H9 (cell line): ENCODE measurements around the gene GPR62. TPM values are rescaled to one million over a fixed set of nuclear protein-coding genes. Genes with fewer than 3 reads are reported as not detected.

Experiments
- DNase-seq: peaks from one replicate; pipeline ENCODE4 v3.0.0-alpha.2; 2017
- H2AFZ ChIP-seq: one replicate; pipeline ENCODE4 v1.6.1; 2013; ENCODE audit warnings: mild to moderate bottlenecking, low read length, control low read depth, moderate library complexity
- H2AK5ac ChIP-seq: 2 replicates; pipeline ENCODE4 v1.6.1; 2013; ENCODE audit warnings: low read length, control low read depth, mixed read lengths; ENCODE audit not compliant: insufficient read length
- H2BK120ac ChIP-seq: one replicate; pipeline ENCODE4 v1.6.1; 2013; ENCODE audit warnings: low read depth, mild to moderate bottlenecking, low read length, control low read depth, inconsistent platforms; ENCODE audit not compliant: poor library complexity, severe bottlenecking
- H2BK12ac ChIP-seq: 2 replicates; pipeline ENCODE4 v1.6.1; 2013; ENCODE audit warnings: low read length, control low read depth, mixed read lengths, low read depth; ENCODE audit not compliant: insufficient read length
- H2BK15ac ChIP-seq: 2 replicates; pipeline ENCODE4 v1.6.1; 2013; ENCODE audit warnings: low read depth, low read length, control low read depth
- H2BK20ac ChIP-seq: one replicate; pipeline ENCODE4 v1.6.1; 2013; ENCODE audit warnings: low read depth, mild to moderate bottlenecking, low read length, control low read depth, inconsistent platforms; ENCODE audit not compliant: poor library complexity, severe bottlenecking
- H2BK5ac ChIP-seq: 2 replicates; pipeline ENCODE4 v1.6.1; 2013; ENCODE audit warnings: low read length, control low read depth, mixed read lengths; ENCODE audit not compliant: insufficient read length
- H3K14ac ChIP-seq: 2 replicates; pipeline ENCODE4 v1.6.1; 2013; ENCODE audit warnings: low read length, control low read depth; ENCODE audit not compliant: insufficient read depth
- H3K18ac ChIP-seq: 2 replicates; pipeline ENCODE4 v1.6.1; 2013; ENCODE audit warnings: low read depth, mild to moderate bottlenecking, mixed read lengths, low read length, control low read depth; ENCODE audit not compliant: insufficient read length
- H3K23ac ChIP-seq: 2 replicates; pipeline ENCODE4 v1.6.1; 2013; ENCODE audit warnings: low read length, control low read depth, mixed read lengths, low read depth; ENCODE audit not compliant: insufficient read length
- H3K23me2 ChIP-seq: 2 replicates; pipeline ENCODE4 v1.6.1; 2013; ENCODE audit warnings: low read depth, mild to moderate bottlenecking, mixed read lengths, low read length, control low read depth; ENCODE audit not compliant: insufficient read length, poor library complexity, severe bottlenecking
- H3K27ac ChIP-seq: 2 replicates; pipeline ENCODE4 v1.5.1; 2013; ENCODE audit warnings: low read length, control low read depth, mixed read lengths, low read depth; ENCODE audit not compliant: insufficient read length
- H3K27me3 ChIP-seq: 2 replicates; pipeline ENCODE4 v1.6.1; 2013; ENCODE audit warnings: low read length, control low read depth, inconsistent platforms; ENCODE audit not compliant: insufficient read depth
- H3K4ac ChIP-seq: 2 replicates; pipeline ENCODE4 v1.6.1; 2013; ENCODE audit warnings: low read depth, mild to moderate bottlenecking, control low read depth, inconsistent platforms, low read length, moderate library complexity
- H3K4me1 ChIP-seq: 2 replicates; pipeline ENCODE4 v1.6.1; 2013; ENCODE audit warnings: low read length, control low read depth, inconsistent platforms; ENCODE audit not compliant: insufficient read depth
- H3K4me2 ChIP-seq: 2 replicates; pipeline ENCODE4 v1.6.1; 2013; ENCODE audit warnings: low read length, control low read depth, mixed read lengths; ENCODE audit not compliant: insufficient read length, insufficient read depth
- H3K56ac ChIP-seq: 2 replicates; pipeline ENCODE4 v1.6.1; 2013; ENCODE audit warnings: low read depth, mild to moderate bottlenecking, mixed read lengths, low read length, control low read depth; ENCODE audit not compliant: insufficient read length
- H3K79me1 ChIP-seq: 2 replicates; pipeline ENCODE4 v1.6.1; 2013; ENCODE audit warnings: low read depth, mild to moderate bottlenecking, moderate library complexity, low read length, control low read depth, inconsistent platforms; ENCODE audit not compliant: insufficient read depth, poor library complexity, severe bottlenecking
- H3K79me2 ChIP-seq: 2 replicates; pipeline ENCODE4 v1.6.1; 2013; ENCODE audit warnings: low read length, control low read depth, inconsistent platforms; ENCODE audit not compliant: insufficient read depth
- H3K9ac ChIP-seq: 2 replicates; pipeline ENCODE4 v1.6.1; 2013; ENCODE audit warnings: low read length, control low read depth, mixed read lengths; ENCODE audit not compliant: insufficient read length; ENCODE audit errors: extremely low read depth
- H3K9me3 ChIP-seq: one replicate; pipeline ENCODE4 v1.6.1; 2013; ENCODE audit warnings: low read depth, low read length, inconsistent platforms; ENCODE audit not compliant: control insufficient read depth
- H3T11ph ChIP-seq: one replicate; pipeline ENCODE4 v1.6.1; 2013; ENCODE audit warnings: mild to moderate bottlenecking, low read length, control low read depth, inconsistent platforms
- H4K20me1 ChIP-seq: one replicate; pipeline ENCODE4 v1.6.1; 2013; ENCODE audit not compliant: control insufficient read depth, insufficient read length, insufficient read depth
- H4K5ac ChIP-seq: 2 replicates; pipeline ENCODE4 v1.6.1; 2013; ENCODE audit warnings: low read depth, mild to moderate bottlenecking, mixed read lengths, low read length, control low read depth; ENCODE audit not compliant: insufficient read length
- H4K8ac ChIP-seq: replicated peaks from 2 replicates; pipeline ENCODE4 v1.6.1; 2013; ENCODE audit warnings: low read length, control low read depth, mixed read lengths, low read depth; ENCODE audit not compliant: insufficient read length
- H4K91ac ChIP-seq: 2 replicates; pipeline ENCODE4 v1.6.1; 2013; ENCODE audit warnings: low read depth, mild to moderate bottlenecking, moderate library complexity, mixed read lengths, low read length, control low read depth; ENCODE audit not compliant: insufficient read length
- H3K27ac Mint-ChIP-seq, 3 experiments: 2 replicates in 2 of 3; 3 replicates in 1 of 3; pipeline ENCODE4 v1.8.0; 2020 to 2021; ENCODE audit warnings: mixed read lengths in 3 of 3, mild to moderate bottlenecking in 1 of 3, moderate library complexity in 1 of 3
- H3K27me3 Mint-ChIP-seq: 2 replicates; pipeline ENCODE4 v1.8.0; 2021; ENCODE audit warnings: low read depth, mild to moderate bottlenecking, moderate library complexity, mixed read lengths
- H3K36me3 Mint-ChIP-seq, 3 experiments: 2 replicates in 2 of 3; 3 replicates in 1 of 3; pipeline ENCODE4 v1.8.0; 2020 to 2021; ENCODE audit warnings: low read depth in 3 of 3, mixed read lengths in 3 of 3; ENCODE audit not compliant: insufficient read depth in 1 of 3
- H3K4me1 Mint-ChIP-seq, 2 experiments: 2 replicates each; pipeline ENCODE4 v1.8.0; 2020; ENCODE audit warnings: mixed read lengths in 2 of 2
- H3K4me3 Mint-ChIP-seq, 2 experiments: 2 replicates in 1 of 2; 3 replicates in 1 of 2; pipeline ENCODE4 v1.8.0; 2020 to 2021; ENCODE audit warnings: mild to moderate bottlenecking in 2 of 2, mixed read lengths in 2 of 2, moderate library complexity in 1 of 2
- H3K9me3 Mint-ChIP-seq, 2 experiments: 2 replicates in 1 of 2; 3 replicates in 1 of 2; pipeline ENCODE4 v1.8.0; 2020; ENCODE audit warnings: mild to moderate bottlenecking in 2 of 2, mixed read lengths in 2 of 2, moderate library complexity in 1 of 2
- WGBS: extraction: QIAGEN DNeasy Blood & Tissue Kit; methylation state at CpG from one replicate; pipeline ENCODE4 v1.1.7; 2013; ENCODE audit warnings: missing lambda C conversion rate, low lambda C conversion rate, mixed read lengths; ENCODE audit not compliant: insufficient read length; ENCODE audit errors: extremely low coverage; 5-methylcytosine and 5-hydroxymethylcytosine counted together
- total RNA-seq: library from RNA; stranded (reverse); gene quantifications from 2 replicates; pipeline ENCODE4 v1.2.1, GENCODE V29; 2021
- TF ChIP-seq, protein P1 (sequence below): fragments of 200-600 bp; sonication (generic); conservative IDR thresholded peaks from 3 replicates; pipeline ENCODE4 v1.8.0; 2021; ENCODE audit warnings: antibody characterized with exemption, mild to moderate bottlenecking

GPR62 gene
- total RNA-seq, 1 experiment from 2014 or later: 0.13 TPM

DNA sequence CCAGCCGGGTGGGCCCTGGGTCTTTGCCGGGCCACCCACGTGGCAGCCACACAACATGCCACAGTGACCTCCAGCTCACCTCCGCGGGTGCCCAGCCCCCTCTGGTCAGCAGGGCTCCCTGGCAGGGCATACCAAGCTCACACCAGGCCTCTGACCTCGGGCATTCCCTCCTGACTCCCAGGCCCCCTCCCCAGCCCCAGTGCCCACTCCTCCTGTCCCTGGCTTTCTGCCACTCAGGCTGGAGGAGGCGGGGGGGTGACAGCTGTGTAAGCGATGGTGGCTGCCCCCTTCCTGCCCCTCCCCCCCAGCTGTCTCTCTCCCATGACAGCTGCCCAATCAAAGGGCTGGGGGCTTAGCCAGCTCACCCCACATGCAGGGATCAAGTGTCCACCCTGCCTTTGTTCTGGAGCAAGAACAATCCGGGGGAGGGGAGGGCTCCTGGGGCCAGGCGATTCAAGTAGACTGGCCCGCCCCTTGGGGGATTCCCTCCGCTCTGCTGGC lies 8.8 kb downstream of the GPR62 start:
- no peak overlapping the region for H3T11ph ChIP-seq
- H3K14ac ChIP-seq: no peak overlapping the region
- no peak overlapping the region for H3K27ac ChIP-seq
- no peaks in the 10 kb centered on the region for H4K20me1 ChIP-seq
- no peak overlapping the region for H2BK20ac ChIP-seq
- H3K9me3 ChIP-seq: no peaks in the 10 kb centered on the region
- H2BK12ac ChIP-seq: no peak overlapping the region
- peaks cover 0 to 5% (median 0%) of the 10 kb centered on the region in 3 experiments; a peak in 3 of 7 replicates for H3K36me3 Mint-ChIP-seq
- WGBS: no CpG with 5 or more reads among the region's 12 CpGs
- no peak for DNase-seq
- H2BK120ac ChIP-seq: no peak overlapping the region
- no peaks in the 10 kb centered on the region for H3K79me2 ChIP-seq
- no peaks in the 10 kb centered on the region for H3K27me3 ChIP-seq
- no peak overlapping the region for H2AK5ac ChIP-seq
- H4K5ac ChIP-seq: no peak overlapping the region
- no peak overlapping the region for H3K18ac ChIP-seq
- no peaks in the 10 kb centered on the region for H3K79me1 ChIP-seq
- no peak overlapping the region for H3K4ac ChIP-seq
- H3K27ac Mint-ChIP-seq: no peak overlapping the region
- no peak overlapping the region for H4K8ac ChIP-seq
- TF ChIP-seq, protein P1, sequence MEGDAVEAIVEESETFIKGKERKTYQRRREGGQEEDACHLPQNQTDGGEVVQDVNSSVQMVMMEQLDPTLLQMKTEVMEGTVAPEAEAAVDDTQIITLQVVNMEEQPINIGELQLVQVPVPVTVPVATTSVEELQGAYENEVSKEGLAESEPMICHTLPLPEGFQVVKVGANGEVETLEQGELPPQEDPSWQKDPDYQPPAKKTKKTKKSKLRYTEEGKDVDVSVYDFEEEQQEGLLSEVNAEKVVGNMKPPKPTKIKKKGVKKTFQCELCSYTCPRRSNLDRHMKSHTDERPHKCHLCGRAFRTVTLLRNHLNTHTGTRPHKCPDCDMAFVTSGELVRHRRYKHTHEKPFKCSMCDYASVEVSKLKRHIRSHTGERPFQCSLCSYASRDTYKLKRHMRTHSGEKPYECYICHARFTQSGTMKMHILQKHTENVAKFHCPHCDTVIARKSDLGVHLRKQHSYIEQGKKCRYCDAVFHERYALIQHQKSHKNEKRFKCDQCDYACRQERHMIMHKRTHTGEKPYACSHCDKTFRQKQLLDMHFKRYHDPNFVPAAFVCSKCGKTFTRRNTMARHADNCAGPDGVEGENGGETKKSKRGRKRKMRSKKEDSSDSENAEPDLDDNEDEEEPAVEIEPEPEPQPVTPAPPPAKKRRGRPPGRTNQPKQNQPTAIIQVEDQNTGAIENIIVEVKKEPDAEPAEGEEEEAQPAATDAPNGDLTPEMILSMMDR: no peak
- peaks cover 5% of the 10 kb centered on the region; the same call in 1 of the 2 replicates for H3K4me1 ChIP-seq
- no peaks in the 10 kb centered on the region for H3K9me3 Mint-ChIP-seq
- no peak overlapping the region for H4K91ac ChIP-seq
- H3K4me3 Mint-ChIP-seq: no peak overlapping the region
- H3K23me2 ChIP-seq: peaks cover 11% of the 10 kb centered on the region
- H3K9ac ChIP-seq: no peak overlapping the region
- no peak overlapping the region for H3K56ac ChIP-seq
- H2AFZ ChIP-seq: no peak overlapping the region
- peaks cover 49 to 67% of the 10 kb centered on the region in 2 experiments for H3K4me1 Mint-ChIP-seq
- peaks cover 55% of the 10 kb centered on the region for H3K27me3 Mint-ChIP-seq
- H3K4me2 ChIP-seq: no peak overlapping the region
- no peak overlapping the region for H2BK5ac ChIP-seq
- H2BK15ac ChIP-seq: no peak overlapping the region
- no peak overlapping the region for H3K23ac ChIP-seq
